HG03469 (cell line): Measurements from ENCODE around the gene SORT1.
"Not testable (repeated sequence)": the region's sequence is repeated elsewhere in the genome, so short reads cannot be mapped to it uniquely, and the experiment has no call there.

Experiments used
- ATAC-seq: cut with Tn5 transposase; IDR thresholded peaks from one replicate; pipeline ENCODE4 v1.9.1; 2021; ENCODE audit warnings: mild to moderate bottlenecking, moderate library complexity, moderate number of reproducible peaks; ENCODE audit not compliant: unreplicated experiment

Gene SORT1

GRCh38 chr1:109301874-109302273 lies 95.8 kb downstream of the SORT1 start:
- ATAC-seq: no peak

GRCh38 chr1:109300650-109301151 lies 97.0 kb downstream of the SORT1 start:
- ATAC-seq: no peak

DNA sequence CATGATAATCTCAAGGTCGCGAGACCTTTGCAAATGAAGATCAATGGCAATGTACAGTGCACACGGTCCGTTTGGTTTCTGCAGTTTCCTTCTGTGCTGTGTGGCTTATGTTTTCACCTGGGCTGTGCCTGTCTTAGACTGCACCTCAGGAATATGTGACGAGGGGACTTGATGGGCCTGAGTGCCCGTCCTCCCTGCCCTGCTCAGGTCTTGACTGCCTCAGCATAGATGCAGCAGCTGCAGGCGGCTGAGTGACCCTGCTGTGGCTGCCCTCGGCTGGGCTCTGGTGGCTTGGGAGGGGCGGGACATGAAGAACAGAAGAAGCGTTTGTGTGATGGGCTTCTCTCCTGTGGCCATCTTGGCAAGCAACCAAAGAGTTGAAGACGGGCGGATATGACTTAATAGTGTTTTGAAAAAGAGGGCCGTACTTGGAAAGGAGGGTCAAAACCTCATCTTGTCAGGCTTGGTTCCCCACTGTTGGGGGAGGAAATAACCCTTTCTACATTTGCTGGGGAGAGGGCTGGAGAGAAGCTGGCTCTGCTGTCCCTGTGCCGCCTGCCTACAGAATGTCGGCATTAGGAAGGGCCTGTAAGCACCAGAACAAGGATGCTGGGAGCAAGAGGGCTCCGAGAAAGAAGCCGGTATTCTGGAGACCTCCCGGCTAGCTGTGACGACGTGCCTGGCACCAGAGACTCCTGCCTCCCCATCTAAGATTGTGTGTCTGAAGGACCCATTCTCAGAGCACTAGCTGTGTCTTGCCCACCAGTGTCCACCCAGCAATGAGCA lies 98.0 kb downstream of the SORT1 start:
- ATAC-seq: no peak

DNA sequence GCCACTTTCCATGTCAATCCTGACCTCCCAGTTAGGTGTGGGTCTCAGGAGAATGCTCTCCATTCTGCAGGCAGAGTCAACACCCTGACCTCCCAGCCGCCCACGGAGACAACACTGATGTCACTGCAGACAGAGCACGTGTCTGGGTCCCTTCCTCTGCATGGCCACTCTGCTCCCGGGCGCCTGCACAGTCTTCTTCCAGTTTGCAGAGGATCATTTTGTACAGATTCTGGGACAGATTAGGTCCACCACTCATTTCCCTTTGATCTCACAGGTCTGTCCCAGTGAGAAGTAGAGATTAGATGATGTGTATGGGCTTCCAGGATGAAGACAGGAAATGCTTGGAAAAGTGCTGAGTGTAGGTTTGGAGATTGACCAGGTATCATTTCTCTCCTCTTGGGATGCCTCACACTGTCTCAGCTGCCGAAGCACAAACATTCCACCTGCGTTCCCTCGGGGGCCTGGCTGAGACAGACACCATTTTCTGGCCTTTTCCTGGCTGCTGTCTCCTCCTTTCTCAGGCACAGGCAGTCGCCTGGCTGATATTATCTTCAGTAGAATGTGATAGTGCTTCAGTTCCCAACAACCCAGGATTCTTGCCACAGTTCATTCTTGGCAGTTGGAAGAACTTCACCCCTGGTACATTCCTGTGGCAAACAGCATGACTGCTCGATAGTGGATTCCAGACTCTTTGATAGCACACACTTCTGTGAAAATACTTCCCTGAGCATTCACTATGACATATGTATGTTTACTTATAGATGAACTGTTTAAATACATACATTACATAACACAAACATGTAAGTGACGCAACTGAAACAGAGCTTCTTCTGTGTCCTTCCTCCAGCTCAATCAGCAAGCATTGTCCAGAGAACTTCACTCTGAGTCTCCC lies 98.8 kb downstream of the SORT1 start:
- peak; percentile 48 for ATAC-seq

DNA sequence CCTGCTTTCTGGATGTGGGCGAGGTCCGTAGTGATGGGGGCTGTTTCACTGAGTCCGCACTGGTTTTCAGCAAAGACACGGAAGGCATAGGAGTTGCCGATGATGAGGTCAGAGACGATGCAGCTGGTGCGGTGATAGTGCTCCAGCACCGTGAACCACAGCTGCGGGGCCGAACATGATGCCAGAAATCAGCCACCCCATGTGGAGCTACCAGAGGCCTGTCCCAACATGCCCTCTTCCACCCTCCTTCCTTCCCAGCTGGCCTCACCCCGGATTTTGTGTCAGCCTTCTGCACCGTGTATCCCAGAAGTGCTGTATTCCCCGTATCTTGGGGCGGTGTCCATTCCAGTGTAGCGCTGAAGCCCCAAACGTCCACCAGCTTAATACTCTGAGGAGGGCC lies 100.9 kb downstream of the SORT1 start:
- ATAC-seq: no peak

DNA sequence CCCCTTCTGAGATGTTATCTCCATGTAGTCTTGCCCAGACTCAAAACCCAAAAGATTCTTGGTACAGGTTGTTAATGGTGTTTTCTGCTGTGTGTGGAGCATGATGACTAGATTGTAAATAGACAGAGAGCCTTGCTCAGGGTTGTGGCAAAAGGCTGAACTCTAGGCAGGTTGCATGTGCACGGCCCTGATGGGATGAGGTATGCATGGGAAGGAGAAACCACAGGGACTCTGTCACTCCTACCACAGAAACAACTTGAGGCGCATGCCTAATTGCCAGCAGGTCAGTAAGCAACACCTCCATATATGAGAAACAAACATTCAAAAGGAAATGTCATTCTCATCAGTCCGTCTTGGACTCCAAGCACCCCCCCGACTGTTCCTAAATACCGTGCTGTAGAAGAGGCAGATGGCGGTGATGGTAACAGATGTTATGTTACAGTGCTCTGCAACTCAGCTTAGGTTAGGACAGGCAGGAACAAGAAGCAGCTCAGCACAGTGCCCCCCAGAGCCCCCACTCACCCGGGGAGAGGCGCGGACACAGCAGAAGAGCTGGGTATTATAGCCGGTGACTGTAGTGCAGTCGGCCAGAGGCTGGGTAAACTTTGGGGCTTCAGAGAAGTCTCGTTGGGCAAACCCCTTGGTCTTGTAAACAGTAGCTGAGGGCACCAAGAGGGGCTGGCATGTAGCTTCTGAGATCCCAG lies 101.9 kb downstream of the SORT1 start:
- no peak for ATAC-seq

DNA sequence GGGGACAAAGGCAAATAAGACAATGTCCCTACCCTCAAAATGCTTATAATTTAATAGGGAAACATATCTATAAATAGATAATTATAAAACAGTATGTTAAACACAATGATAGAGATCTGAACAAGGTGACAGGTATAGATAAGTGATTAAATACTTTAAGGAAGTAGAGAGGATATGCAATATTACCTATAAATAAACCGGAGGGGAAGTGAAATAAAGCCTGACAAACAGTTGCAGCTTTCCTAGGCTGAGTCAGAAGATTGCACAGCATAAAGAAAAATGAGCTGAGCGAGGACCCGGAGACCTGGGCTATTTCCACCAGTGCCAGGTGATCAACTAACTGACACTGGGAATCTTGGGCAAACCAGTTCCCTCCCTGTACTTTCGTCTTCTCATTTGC lies 103.2 kb downstream of the SORT1 start:
- ATAC-seq: no peak

- no peak for ATAC-seq
Observed at GRCh38 chr1:109293026-109293425, 104.7 kb downstream of the SORT1 start.

DNA sequence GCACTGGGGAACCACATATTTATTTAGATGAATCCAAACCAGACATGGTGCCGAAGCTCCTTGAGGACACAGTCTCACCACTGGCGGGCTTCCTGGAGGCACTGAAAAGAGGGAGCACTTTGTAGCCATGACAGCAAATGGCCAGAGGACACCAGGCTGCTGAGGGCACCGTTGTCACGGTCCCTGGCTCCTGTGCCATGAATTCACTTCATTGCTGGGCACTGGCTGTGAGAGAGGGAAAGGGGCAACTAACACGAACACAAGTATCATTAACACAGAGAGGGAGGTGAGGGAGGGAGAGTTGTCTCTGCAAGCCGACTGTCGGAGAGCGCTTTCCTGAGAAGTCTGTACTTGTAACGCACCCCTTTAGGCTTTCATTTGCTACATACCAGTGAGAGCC lies 105.4 kb downstream of the SORT1 start:
- no peak for ATAC-seq

GRCh38 chr1:109290998-109291397 lies 106.7 kb downstream of the SORT1 start:
- no peak for ATAC-seq

GRCh38 chr1:109290137-109290536 lies 107.6 kb downstream of the SORT1 start:
- no peak for ATAC-seq

GRCh38 chr1:109286762-109287161 lies 111.0 kb downstream of the SORT1 start:
- ATAC-seq: not testable (repeated sequence)

DNA sequence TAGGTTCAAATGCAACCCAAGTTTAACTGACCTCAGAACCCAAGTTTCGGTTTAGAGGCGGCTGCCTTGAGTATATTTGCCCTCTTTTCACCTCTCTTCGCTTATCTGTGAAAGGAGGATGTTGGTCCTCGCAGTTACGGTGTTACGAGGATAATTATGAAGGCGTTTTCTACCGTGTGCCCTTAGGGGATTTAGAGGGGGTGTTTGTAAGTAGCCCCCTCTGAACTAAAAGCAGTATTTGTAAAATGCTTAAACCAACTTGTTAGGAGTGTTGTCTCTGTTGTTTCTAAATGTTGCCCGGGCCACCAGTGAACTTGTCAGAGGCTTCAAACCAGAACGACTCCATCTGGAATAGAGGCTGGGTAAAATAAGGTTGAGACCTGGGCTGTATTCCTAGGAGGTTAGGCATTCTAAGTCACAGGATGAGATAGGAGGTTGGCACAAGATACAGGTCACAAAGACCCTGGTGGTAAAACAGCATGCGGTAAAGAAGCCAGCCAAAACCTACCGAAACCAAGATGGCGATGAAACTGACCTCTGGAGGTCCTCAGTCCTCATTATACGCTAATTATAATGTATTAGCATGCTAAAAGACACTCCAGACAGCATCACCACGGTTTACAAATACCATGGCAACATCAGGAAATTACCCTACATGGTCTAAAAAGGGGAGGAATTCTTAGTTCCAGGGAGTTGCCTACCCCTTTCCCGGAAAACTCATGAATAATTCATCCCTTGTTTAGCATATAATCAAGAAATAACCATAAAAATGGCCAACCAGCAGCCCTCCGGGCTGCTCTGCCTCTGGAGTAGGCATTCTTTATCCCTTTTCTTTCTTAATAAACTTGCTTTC lies 113.7 kb downstream of the SORT1 start:
- no peak for ATAC-seq

- ATAC-seq: peak; percentile 79
Observed at GRCh38 chr1:109282952-109283747, 114.6 kb downstream of the SORT1 start, which contains the start of gene PSRC1. TSS of gene PSRC1 (minus strand) at chr1:109283145.

- no peak for ATAC-seq
Observed at GRCh38 chr1:109282497-109282951, 115.2 kb downstream of the SORT1 start.

- ATAC-seq: no peak
Observed at GRCh38 chr1:109281680-109282496, 115.8 kb downstream of the SORT1 start.

DNA sequence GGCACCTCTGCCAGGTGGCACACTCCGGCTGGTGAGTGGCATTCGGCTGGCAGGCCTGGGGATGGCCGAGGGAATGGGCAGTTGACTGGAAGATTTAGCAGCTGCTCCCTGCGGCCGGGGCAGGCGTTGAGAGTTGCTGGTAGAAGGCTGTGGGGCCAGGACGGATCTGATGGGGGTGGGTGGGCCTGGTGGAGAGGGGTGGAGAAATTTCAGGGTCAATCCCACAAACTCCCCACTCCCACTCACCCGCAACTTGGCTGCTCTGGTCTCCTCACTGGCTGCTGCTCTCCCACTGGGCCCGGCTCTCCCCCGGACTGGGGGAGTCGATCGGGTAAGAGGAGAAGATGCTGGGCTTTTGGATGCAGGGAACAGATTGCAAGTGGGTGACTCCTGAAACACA lies 116.9 kb downstream of the SORT1 start:
- ATAC-seq: no peak

DNA sequence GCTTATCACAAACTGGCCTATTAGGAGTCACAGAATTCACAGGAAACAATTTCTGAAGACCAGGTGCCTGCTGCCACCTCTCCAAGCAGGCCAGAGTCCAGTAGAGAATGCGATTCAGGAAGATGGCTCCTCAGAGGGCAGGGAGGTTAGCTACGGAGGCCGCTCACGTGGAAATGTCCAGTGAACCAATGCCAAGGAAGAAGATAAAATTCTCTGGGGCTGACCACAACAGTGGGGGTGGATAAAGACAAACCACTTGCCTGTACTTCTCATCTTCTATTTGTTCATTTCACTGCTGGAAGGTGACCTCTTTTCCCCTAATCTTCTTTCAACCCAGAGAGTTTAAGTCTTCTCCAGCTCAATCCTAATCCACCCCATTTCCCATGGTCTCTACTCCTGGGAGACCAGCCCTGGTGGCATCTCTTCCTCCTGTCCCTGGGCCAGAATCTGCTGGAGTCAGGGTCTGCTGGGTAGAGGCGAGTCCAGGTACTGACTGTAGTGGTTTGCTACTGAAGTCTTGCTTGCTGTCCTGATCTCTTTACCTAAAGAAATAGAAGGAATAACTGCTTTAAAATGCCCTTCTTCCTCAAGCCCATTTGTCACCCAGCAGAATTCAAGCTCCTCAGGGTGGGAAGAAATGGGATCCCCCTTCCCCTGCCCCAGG lies 118.0 kb downstream of the SORT1 start:
- no peak for ATAC-seq
